A673 (cell line): ENCODE data around the gene FMN2. TPM values are rescaled to one million over a fixed set of nuclear protein-coding genes. Genes with fewer than 3 reads are reported as not detected.

ENCODE experiments used
- BruUV-seq: library from RNA; stranded (reverse); fragments of 400-500 nt; replicated peaks from 2 replicates; lab custom pipeline; 2021; lab: Mats Ljungman, UMichigan
- CTCF ChIA-PET: fragments of 300-600 bp; sonication (Branson Sonifier 250); formaldehyde crosslinking; loops from one replicate; lab custom pipeline; 2022; ENCODE audit warnings: antibody characterized with exemption; lab: Charles Lee
- POLR2A ChIA-PET: fragments of 300-600 bp; sonication (Branson Sonifier 250); formaldehyde crosslinking; loops from one replicate; lab custom pipeline; 2022; ENCODE audit warnings: antibody characterized with exemption; ENCODE audit not compliant: low non-redundant PET; lab: Charles Lee
- DNase-seq: peaks from one replicate; pipeline ENCODE4 v3.0.0-alpha.2; 2015; ENCODE audit warnings: low spot score
- H3K27ac ChIP-seq: fragments of 200-600 bp; sonication (generic); 2 replicates; pipeline ENCODE4 v1.5.1; 2016; ENCODE audit warnings: mixed run types, low read depth, mild to moderate bottlenecking, mixed read lengths, antibody characterized with exemption, low read length; ENCODE audit not compliant: poor library complexity, severe bottlenecking
- H3K27me3 ChIP-seq: fragments of 200-600 bp; sonication (generic); replicated peaks from 2 replicates; pipeline ENCODE4 v1.6.1; 2017; ENCODE audit warnings: mixed run types, low read depth, mild to moderate bottlenecking, mixed read lengths, antibody characterized with exemption, low read length; ENCODE audit not compliant: insufficient read depth, poor library complexity
- H3K36me3 ChIP-seq: fragments of 200-600 bp; sonication (generic); 2 replicates; pipeline ENCODE4 v1.6.1; 2016; ENCODE audit warnings: mixed run types, mild to moderate bottlenecking, mixed read lengths, antibody characterized with exemption, low read length; ENCODE audit not compliant: insufficient read depth, poor library complexity, severe bottlenecking
- H3K4me1 ChIP-seq: fragments of 200-600 bp; sonication (generic); 2 replicates; pipeline ENCODE4 v1.6.1; 2017; ENCODE audit warnings: mixed run types, mild to moderate bottlenecking, mixed read lengths, antibody characterized with exemption, low read length; ENCODE audit not compliant: insufficient read depth, poor library complexity, severe bottlenecking
- H3K4me3 ChIP-seq: fragments of 200-600 bp; sonication (generic); 2 replicates; pipeline ENCODE4 v1.5.1; 2016; ENCODE audit warnings: low read depth, mixed run types, mild to moderate bottlenecking, mixed read lengths, low read length; ENCODE audit not compliant: poor library complexity, severe bottlenecking
- H3K9me3 ChIP-seq: fragments of 200-600 bp; sonication (generic); 2 replicates; pipeline ENCODE4 v1.6.1; 2016; ENCODE audit warnings: mixed run types, low read depth, mild to moderate bottlenecking, mixed read lengths, antibody characterized with exemption, low read length; ENCODE audit not compliant: poor library complexity, severe bottlenecking
- EZH2 ChIP-seq: fragments of 200-600 bp; sonication (generic); IDR thresholded peaks from 2 replicates; pipeline ENCODE4 v1.6.1; 2017; ENCODE audit warnings: borderline replicate concordance, low read depth, mild to moderate bottlenecking, mixed read lengths, antibody characterized with exemption, low read length; ENCODE audit not compliant: poor library complexity, severe bottlenecking
- intact Hi-C: fragments of 100-400 bp; cut with micrococcal nuclease; formaldehyde crosslinking; loops from one replicate; pipeline ENCODE4 v1.10.0; 2022; ENCODE audit not compliant: unreplicated experiment
- total RNA-seq: library from RNA; stranded (reverse); gene quantifications from 2 replicates; pipeline ENCODE4 v1.2.3, GENCODE V29; 2021
- TF ChIP-seq, protein P1 (sequence below): fragments of 300-800, 200-600 bp; sonication (generic); conservative IDR thresholded peaks from 2 replicates; pipeline ENCODE4 v1.5.1; 2017; ENCODE audit warnings: low read depth, mild to moderate bottlenecking, antibody characterized with exemption, low read length, moderate library complexity, mixed read lengths

Gene FMN2
- total RNA-seq, 1 experiment from 2014 or later = not detected

DNA sequence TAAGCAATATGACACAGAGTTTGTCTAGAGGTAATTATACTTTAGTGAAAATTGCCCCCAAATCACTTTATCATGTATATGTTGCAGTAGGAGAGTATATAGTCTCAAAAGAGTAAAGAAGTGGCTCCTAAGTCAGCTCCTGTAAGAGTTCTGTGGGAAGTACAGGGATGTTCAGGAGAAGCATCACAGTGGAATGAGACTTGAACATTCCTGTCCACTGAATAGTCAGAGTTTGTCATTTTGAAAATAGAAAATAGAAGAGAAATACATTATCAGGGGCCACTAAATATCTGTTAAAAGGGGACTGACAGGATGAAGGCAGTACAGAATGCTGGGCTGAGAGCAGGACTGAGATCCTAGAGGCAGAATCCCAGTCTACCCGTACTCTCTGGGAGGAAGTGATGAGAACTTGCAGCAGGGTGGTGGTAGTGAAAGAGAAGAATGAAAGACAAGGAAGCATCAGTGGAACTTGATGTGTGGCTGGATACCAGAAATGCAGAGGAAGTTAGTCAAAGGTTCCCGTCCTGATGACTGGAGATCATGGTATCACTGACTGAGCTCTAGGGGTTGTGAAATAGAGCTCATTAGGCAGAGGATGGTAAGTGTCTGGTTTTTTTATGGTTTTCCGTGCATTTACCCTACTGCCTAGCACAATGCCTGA is 153.4 kb downstream of the FMN2 start:
- ChIA-PET CTCF (no interaction called here), POLR2A (no interaction called here)
- H3K9me3 ChIP-seq = no peaks in the 10 kb centered on the region
- H3K36me3 ChIP-seq = no peaks in the 10 kb centered on the region
- TF ChIP-seq, protein P1, sequence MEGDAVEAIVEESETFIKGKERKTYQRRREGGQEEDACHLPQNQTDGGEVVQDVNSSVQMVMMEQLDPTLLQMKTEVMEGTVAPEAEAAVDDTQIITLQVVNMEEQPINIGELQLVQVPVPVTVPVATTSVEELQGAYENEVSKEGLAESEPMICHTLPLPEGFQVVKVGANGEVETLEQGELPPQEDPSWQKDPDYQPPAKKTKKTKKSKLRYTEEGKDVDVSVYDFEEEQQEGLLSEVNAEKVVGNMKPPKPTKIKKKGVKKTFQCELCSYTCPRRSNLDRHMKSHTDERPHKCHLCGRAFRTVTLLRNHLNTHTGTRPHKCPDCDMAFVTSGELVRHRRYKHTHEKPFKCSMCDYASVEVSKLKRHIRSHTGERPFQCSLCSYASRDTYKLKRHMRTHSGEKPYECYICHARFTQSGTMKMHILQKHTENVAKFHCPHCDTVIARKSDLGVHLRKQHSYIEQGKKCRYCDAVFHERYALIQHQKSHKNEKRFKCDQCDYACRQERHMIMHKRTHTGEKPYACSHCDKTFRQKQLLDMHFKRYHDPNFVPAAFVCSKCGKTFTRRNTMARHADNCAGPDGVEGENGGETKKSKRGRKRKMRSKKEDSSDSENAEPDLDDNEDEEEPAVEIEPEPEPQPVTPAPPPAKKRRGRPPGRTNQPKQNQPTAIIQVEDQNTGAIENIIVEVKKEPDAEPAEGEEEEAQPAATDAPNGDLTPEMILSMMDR = no peak
- no peak for TF ChIP-seq EZH2
- no peak overlapping the region for H3K27ac ChIP-seq
- H3K4me3 ChIP-seq = no peak overlapping the region
- DNase-seq = no peak
- no peaks in the 10 kb centered on the region for H3K27me3 ChIP-seq
- no TSS peak for BruUV-seq
- intact Hi-C loops = no loop called here
- H3K4me1 ChIP-seq = no peaks in the 10 kb centered on the region

DNA sequence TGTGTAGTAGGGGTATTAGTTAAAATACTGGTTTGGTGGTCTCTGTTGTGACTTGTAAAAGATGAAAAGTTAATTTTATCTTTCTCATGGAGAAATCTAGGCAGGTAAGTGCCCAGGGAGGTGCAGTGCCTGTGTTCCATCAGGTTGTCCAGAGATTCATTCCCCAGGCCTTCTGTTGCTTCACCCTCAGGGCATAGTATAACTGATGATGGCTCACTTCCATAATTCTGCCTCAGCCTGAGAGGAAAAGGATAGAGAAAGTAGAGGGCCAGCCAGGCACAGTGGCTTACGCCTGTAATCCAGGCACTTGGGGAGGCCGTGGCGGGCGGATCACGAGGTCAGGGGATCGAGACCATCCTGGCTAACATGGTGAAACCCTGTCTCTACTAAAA is 153.9 kb downstream of the FMN2 start:
- TF ChIP-seq EZH2 = no peak
- TF ChIP-seq, protein P1 = no peak
- no TSS peak for BruUV-seq
- Histone ChIP-seq H3K9me3 (no peaks in the 10 kb centered on the region), H3K27me3 (no peaks in the 10 kb centered on the region), H3K4me1 (no peaks in the 10 kb centered on the region), H3K27ac (no peak overlapping the region), H3K36me3 (no peaks in the 10 kb centered on the region), H3K4me3 (no peak overlapping the region)
- ChIA-PET POLR2A (no interaction called here), CTCF (no interaction called here)
- DNase-seq = no peak
- intact Hi-C loops = no loop called here

DNA sequence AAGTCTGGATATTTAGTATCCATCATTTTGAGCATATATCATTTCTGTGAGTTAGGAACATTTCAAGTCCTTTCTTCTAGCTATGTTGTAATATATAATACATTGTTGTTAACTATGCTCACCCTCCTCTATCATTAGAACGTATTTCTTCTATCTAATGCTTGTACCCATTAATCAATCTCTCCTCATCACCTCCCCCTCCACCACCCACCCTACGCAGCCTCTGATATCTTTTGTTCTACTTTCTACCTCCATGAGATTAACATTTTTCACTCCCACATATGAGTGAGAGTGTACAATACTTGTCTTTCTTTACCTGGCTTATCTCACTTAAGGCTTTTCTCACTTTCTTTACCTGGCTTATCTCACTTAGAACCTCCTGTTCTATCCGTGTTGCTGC is 156.2 kb downstream of the FMN2 start:
- Histone ChIP-seq H3K36me3 (no peaks in the 10 kb centered on the region), H3K4me1 (no peaks in the 10 kb centered on the region), H3K4me3 (no peak overlapping the region), H3K9me3 (no peaks in the 10 kb centered on the region), H3K27ac (no peak overlapping the region), H3K27me3 (no peaks in the 10 kb centered on the region)
- intact Hi-C loops = no loop called here
- TF ChIP-seq EZH2 = no peak
- TF ChIP-seq, protein P1 = no peak
- ChIA-PET POLR2A (no interaction called here), CTCF (no interaction called here)
- DNase-seq = no peak
- BruUV-seq = no TSS peak
